HEK293 (cell line): ENCODE data around the gene PRPF38B.

ENCODE experiments used
- CTCF ChIA-PET: fragments of 350-600 bp; formaldehyde crosslinking; extraction: SDS; loops from one replicate; lab custom pipeline; 2021; ENCODE audit warnings: antibody characterized with exemption; lab: Yijun Ruan, JAX
- POLR2A ChIA-PET: fragments of 300-600 bp; formaldehyde crosslinking; extraction: SDS; loops from one replicate; lab custom pipeline; 2020; ENCODE audit warnings: antibody characterized with exemption, inconsistent platforms; lab: Yijun Ruan, JAX
- H3K27ac ChIP-seq: fragments of 200-500 bp; sonication (Bioruptor generic); 2 replicates; pipeline ENCODE4 v1.5.1; 2014; ENCODE audit warnings: low read depth, low read length, control low read depth, inconsistent platforms; ENCODE audit errors: extremely low read depth
- H3K36me3 ChIP-seq, 2 experiments: fragments of 200-500 bp in 1 of 2; sonication (Bioruptor generic) in 1 of 2; 1 replicate in 1 of 2; 2 replicates in 1 of 2; pipeline ENCODE4 v1.5.1; 2014 to 2017; ENCODE audit warnings: inconsistent platforms in 2 of 2, low read length in 2 of 2; ENCODE audit not compliant: control insufficient read depth in 2 of 2, insufficient read depth in 1 of 2
- H3K4me1 ChIP-seq: fragments of 200-500 bp; sonication (Bioruptor generic); 2 replicates; pipeline ENCODE4 v1.5.1; 2014; ENCODE audit warnings: mild to moderate bottlenecking, low read length, inconsistent platforms; ENCODE audit not compliant: control insufficient read depth, insufficient read depth
- H3K4me3 ChIP-seq: 2 replicates; pipeline ENCODE4 v1.5.1; 2011; ENCODE audit warnings: low read depth, mild to moderate bottlenecking, control low read depth, low read length, moderate library complexity
- H3K9me3 ChIP-seq: fragments of 200-500 bp; sonication (Bioruptor generic); 2 replicates; pipeline ENCODE4 v1.5.1; 2014; ENCODE audit warnings: low read depth, low read length, inconsistent platforms; ENCODE audit not compliant: control insufficient read depth, insufficient read depth
- GLIS1 ChIP-seq: fragments of 450-650 bp; formaldehyde crosslinking; IDR thresholded peaks from 2 replicates; pipeline ENCODE4 v1.5.1; 2016; ENCODE audit warnings: missing biosample characterization, missing genetic modification characterization
- HOXC10 ChIP-seq: sonication (generic); formaldehyde crosslinking; IDR thresholded peaks from 2 replicates; pipeline ENCODE4 v1.8.1; 2023; ENCODE audit warnings: mild to moderate bottlenecking, missing genetic modification reagents
- KLF8 ChIP-seq: fragments of 450-650 bp; formaldehyde crosslinking; IDR thresholded peaks from 2 replicates; pipeline ENCODE4 v1.5.1; 2016; ENCODE audit warnings: missing biosample characterization, missing genetic modification characterization
- MEIS1 ChIP-seq: sonication (generic); formaldehyde crosslinking; IDR thresholded peaks from 2 replicates; pipeline ENCODE4 v1.8.1; 2022; ENCODE audit warnings: missing genetic modification reagents, mild to moderate bottlenecking, borderline replicate concordance
- ZEB2 ChIP-seq: fragments of 450-650 bp; formaldehyde crosslinking; IDR thresholded peaks from 2 replicates; pipeline ENCODE4 v1.5.1; 2016; ENCODE audit warnings: missing biosample characterization, missing genetic modification characterization
- ZNF138 ChIP-seq: fragments of 450-650 bp; formaldehyde crosslinking; IDR thresholded peaks from 2 replicates; pipeline ENCODE4 v1.5.1; 2016; ENCODE audit warnings: missing biosample characterization, missing genetic modification characterization, borderline replicate concordance
- ZNF140 ChIP-seq: fragments of 450-650 bp; formaldehyde crosslinking; IDR thresholded peaks from 2 replicates; pipeline ENCODE4 v1.5.1; 2016; ENCODE audit warnings: missing biosample characterization, missing genetic modification characterization
- ZNF214 ChIP-seq: fragments of 450-650 bp; formaldehyde crosslinking; IDR thresholded peaks from 2 replicates; pipeline ENCODE4 v1.5.1; 2017; ENCODE audit warnings: missing biosample characterization, mild to moderate bottlenecking, missing genetic modification characterization, borderline replicate concordance
- ZNF335 ChIP-seq: fragments of 450-650 bp; formaldehyde crosslinking; conservative IDR thresholded peaks from 2 replicates; pipeline ENCODE4 v1.5.1; 2016; ENCODE audit warnings: missing biosample characterization, missing genetic modification characterization
- ZNF341 ChIP-seq: fragments of 450-650 bp; formaldehyde crosslinking; IDR thresholded peaks from 2 replicates; pipeline ENCODE4; 2016; ENCODE audit warnings: low read depth, missing biosample characterization, missing genetic modification characterization
- ZNF391 ChIP-seq: fragments of 450-650 bp; formaldehyde crosslinking; IDR thresholded peaks from 2 replicates; pipeline ENCODE4 v1.5.1; 2016; ENCODE audit warnings: low read depth, missing biosample characterization, missing genetic modification characterization, borderline replicate concordance
- ZNF473 ChIP-seq: fragments of 450-650 bp; formaldehyde crosslinking; IDR thresholded peaks from 2 replicates; pipeline ENCODE4 v1.5.1; 2017; ENCODE audit warnings: missing biosample characterization, missing genetic modification characterization
- ZNF510 ChIP-seq: fragments of 450-650 bp; formaldehyde crosslinking; IDR thresholded peaks from 2 replicates; pipeline ENCODE4 v1.5.1; 2018; ENCODE audit warnings: mild to moderate bottlenecking, missing genetic modification characterization, missing biosample characterization; ENCODE audit not compliant: insufficient replicate concordance
- ZNF514 ChIP-seq: fragments of 450-650 bp; formaldehyde crosslinking; IDR thresholded peaks from 2 replicates; pipeline ENCODE4 v1.5.1; 2016; ENCODE audit warnings: missing biosample characterization, missing genetic modification characterization
- ZNF623 ChIP-seq: fragments of 450-650 bp; formaldehyde crosslinking; IDR thresholded peaks from 2 replicates; pipeline ENCODE4 v1.5.1; 2016; ENCODE audit warnings: missing biosample characterization, missing genetic modification characterization
- ZNF654 ChIP-seq: fragments of 450-650 bp; formaldehyde crosslinking; IDR thresholded peaks from 2 replicates; pipeline ENCODE4 v1.5.1; 2016; ENCODE audit warnings: low read depth, missing biosample characterization, missing genetic modification characterization
- ZNF670 ChIP-seq: fragments of 450-650 bp; formaldehyde crosslinking; IDR thresholded peaks from 2 replicates; pipeline ENCODE4 v1.5.1; 2016; ENCODE audit warnings: missing biosample characterization, missing genetic modification characterization, low read depth
- TF ChIP-seq, protein P1 (sequence below): fragments of 450-650 bp; formaldehyde crosslinking; IDR thresholded peaks from 2 replicates; pipeline ENCODE4 v1.5.1; 2016; ENCODE audit warnings: missing biosample characterization, missing genetic modification characterization
- TF ChIP-seq, protein P2 (sequence below): fragments of 450-650 bp; formaldehyde crosslinking; conservative IDR thresholded peaks from 2 replicates; pipeline ENCODE4 v1.5.1; 2016; ENCODE audit warnings: low read depth, missing biosample characterization, missing genetic modification characterization
- TF ChIP-seq, protein P3 (sequence below): sonication (generic); formaldehyde crosslinking; IDR thresholded peaks from 2 replicates; pipeline ENCODE4 v1.8.1; 2022; ENCODE audit warnings: mild to moderate bottlenecking, moderate library complexity, missing genetic modification reagents
- TF ChIP-seq, protein P4 (sequence below): fragments of 450-650 bp; formaldehyde crosslinking; IDR thresholded peaks from 2 replicates; pipeline ENCODE4 v1.5.1; 2016; ENCODE audit warnings: missing biosample characterization, missing genetic modification characterization
- TF ChIP-seq, protein P5 (sequence below): fragments of 450-650 bp; formaldehyde crosslinking; IDR thresholded peaks from 2 replicates; pipeline ENCODE4 v1.5.1; 2016; ENCODE audit warnings: missing biosample characterization, missing genetic modification characterization

Gene PRPF38B

DNA sequence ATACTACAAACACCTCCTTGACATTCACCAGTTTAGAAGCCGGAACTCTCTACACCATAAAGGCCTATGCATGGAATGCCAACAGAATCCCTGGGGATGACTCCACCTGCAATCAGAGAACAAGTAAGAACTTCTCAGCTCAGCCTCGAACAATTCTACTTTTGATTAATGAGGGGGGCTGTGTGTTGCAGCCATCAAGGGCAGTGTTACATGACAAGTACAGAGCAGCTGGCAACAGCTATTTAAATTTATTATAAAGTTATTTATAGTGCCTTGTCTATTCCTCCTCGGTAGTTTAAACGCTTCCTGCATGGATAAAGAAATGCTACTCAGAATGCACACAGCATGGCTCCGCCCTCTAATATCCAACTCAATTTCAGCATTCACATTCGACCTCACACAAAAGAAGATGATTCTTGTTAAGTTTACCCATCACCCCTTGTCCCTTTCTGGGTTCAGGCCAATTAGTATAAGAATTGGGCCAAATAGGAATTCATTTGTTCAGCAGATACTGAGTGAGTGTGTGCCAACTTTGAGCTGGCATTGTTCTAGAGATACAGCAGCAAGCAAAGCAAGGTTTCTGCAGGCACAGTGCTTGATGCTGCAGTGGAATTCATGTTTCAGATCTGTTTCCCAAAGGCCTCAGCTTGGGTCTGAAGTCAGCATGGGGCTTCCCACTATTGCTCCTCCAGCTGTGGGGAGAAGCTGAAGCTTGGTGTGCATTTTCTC lies 27.0 kb downstream of the PRPF38B start:
- no peak overlapping the region for H3K4me3 ChIP-seq
- H3K9me3 ChIP-seq = no peaks in the 10 kb centered on the region
- TF ChIP-seq, protein P1, sequence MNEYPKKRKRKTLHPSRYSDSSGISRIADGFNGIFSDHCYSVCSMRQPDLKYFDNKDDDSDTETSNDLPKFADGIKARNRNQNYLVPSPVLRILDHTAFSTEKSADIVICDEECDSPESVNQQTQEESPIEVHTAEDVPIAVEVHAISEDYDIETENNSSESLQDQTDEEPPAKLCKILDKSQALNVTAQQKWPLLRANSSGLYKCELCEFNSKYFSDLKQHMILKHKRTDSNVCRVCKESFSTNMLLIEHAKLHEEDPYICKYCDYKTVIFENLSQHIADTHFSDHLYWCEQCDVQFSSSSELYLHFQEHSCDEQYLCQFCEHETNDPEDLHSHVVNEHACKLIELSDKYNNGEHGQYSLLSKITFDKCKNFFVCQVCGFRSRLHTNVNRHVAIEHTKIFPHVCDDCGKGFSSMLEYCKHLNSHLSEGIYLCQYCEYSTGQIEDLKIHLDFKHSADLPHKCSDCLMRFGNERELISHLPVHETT (tag by site-specific recombination) = no peak
- TF ChIP-seq ZNF140 (no peak), ZNF654 (tag by site-specific recombination) (no peak), ZNF473 (tag by site-specific recombination) (no peak), ZNF138 (no peak), GLIS1 (no peak)
- TF ChIP-seq, protein P2, sequence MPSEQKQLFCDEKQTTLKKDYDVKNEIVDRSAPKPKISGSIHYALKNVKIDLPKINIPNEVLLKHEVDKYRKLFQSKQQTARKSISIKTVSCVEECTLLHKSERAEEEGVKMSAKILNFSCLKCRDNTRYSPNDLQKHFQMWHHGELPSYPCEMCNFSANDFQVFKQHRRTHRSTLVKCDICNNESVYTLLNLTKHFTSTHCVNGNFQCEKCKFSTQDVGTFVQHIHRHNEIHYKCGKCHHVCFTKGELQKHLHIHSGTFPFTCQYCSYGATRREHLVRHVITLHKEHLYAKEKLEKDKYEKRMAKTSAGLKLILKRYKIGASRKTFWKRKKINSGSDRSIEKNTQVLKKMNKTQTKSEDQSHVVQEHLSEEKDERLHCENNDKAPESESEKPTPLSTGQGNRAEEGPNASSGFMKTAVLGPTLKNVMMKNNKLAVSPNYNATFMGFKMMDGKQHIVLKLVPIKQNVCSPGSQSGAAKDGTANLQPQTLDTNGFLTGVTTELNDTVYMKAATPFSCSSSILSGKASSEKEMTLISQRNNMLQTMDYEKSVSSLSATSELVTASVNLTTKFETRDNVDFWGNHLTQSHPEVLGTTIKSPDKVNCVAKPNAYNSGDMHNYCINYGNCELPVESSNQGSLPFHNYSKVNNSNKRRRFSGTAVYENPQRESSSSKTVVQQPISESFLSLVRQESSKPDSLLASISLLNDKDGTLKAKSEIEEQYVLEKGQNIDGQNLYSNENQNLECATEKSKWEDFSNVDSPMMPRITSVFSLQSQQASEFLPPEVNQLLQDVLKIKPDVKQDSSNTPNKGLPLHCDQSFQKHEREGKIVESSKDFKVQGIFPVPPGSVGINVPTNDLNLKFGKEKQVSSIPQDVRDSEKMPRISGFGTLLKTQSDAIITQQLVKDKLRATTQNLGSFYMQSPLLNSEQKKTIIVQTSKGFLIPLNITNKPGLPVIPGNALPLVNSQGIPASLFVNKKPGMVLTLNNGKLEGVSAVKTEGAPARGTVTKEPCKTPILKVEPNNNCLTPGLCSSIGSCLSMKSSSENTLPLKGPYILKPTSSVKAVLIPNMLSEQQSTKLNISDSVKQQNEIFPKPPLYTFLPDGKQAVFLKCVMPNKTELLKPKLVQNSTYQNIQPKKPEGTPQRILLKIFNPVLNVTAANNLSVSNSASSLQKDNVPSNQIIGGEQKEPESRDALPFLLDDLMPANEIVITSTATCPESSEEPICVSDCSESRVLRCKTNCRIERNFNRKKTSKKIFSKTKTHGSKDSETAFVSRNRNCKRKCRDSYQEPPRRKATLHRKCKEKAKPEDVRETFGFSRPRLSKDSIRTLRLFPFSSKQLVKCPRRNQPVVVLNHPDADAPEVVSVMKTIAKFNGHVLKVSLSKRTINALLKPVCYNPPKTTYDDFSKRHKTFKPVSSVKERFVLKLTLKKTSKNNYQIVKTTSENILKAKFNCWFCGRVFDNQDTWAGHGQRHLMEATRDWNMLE (tag by site-specific recombination) = no peak
- ChIA-PET POLR2A (interaction anchor here (0.8 kb wide), 2 partner anchors 14 to 27 kb away, joined by 4 to 5 read pairs; partner anchors contain the start of gene PRPF38B), CTCF (interaction anchor here (0.7 to 1.2 kb wide), 3 partner anchors 9 to 179 kb away, joined by 3 to 4 read pairs (median 3); no protein-coding TSS in a partner anchor)
- H3K4me1 ChIP-seq = no peaks in the 10 kb centered on the region
- H3K27ac ChIP-seq = no peak overlapping the region
- no peaks in the 10 kb centered on the region for H3K36me3 ChIP-seq

DNA sequence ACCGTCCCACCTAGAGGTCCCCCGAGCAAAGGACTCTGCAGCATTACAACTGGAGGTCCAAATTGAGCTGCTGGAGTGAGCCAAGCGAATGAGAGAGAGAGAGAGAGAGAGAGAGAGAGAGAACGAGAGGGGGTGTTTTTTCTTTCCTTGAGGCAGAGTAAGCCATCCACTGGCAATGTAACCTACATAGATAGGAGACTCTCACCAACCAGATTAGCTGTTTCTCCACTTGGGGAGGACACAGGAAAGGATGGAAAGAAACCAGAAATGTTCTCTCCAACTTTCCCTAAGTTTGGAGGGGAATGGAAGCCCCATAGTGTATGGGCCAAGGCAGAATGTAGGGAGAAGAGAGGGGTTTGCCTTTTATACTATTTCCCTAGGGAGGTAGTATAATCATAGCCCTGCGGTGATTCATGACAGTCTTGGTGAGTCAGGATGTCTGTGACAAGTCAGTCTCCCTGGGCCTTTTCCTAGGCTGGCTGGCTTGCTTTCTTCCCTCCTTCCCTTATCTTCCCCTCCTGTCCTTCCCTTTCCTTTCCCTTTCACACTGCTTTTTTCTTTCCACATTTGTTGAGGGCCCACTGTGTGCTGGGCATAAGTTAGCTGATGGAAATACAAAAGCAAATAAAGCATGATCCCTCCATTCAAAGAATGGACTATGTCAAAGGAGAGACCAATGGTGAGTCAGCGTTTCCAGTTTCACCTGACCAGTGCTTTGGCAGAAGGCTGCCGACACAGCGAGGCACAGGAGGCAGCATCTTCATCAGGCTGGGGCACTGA lies 27.7 kb downstream of the PRPF38B start:
- CTCF ChIA-PET = interaction anchor here (0.8 to 0.9 kb wide), 2 partner anchors 10 to 179 kb away, joined by 3 to 4 read pairs; no protein-coding TSS in a partner anchor
- Histone ChIP-seq H3K4me3 (no peak overlapping the region), H3K27ac (no peak overlapping the region), H3K9me3 (no peaks in the 10 kb centered on the region), H3K36me3 (no peaks in the 10 kb centered on the region), H3K4me1 (no peaks in the 10 kb centered on the region)
- POLR2A ChIA-PET = interaction anchor here (0.7 to 1.8 kb wide), 3 partner anchors 11 to 28 kb away, joined by 3 to 4 read pairs (median 3); partner anchors contain the start of gene PRPF38B
- no peak for TF ChIP-seq ZNF670
- TF ChIP-seq, protein P3, sequence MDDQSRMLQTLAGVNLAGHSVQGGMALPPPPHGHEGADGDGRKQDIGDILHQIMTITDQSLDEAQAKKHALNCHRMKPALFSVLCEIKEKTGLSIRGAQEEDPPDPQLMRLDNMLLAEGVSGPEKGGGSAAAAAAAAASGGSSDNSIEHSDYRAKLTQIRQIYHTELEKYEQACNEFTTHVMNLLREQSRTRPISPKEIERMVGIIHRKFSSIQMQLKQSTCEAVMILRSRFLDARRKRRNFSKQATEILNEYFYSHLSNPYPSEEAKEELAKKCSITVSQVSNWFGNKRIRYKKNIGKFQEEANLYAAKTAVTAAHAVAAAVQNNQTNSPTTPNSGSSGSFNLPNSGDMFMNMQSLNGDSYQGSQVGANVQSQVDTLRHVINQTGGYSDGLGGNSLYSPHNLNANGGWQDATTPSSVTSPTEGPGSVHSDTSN (CRISPR knock-in tag) = no peak
- no peak for TF ChIP-seq HOXC10 (CRISPR knock-in tag)
- TF ChIP-seq ZNF335 (tag by site-specific recombination) = peak; percentile 33
- TF ChIP-seq, protein P4, sequence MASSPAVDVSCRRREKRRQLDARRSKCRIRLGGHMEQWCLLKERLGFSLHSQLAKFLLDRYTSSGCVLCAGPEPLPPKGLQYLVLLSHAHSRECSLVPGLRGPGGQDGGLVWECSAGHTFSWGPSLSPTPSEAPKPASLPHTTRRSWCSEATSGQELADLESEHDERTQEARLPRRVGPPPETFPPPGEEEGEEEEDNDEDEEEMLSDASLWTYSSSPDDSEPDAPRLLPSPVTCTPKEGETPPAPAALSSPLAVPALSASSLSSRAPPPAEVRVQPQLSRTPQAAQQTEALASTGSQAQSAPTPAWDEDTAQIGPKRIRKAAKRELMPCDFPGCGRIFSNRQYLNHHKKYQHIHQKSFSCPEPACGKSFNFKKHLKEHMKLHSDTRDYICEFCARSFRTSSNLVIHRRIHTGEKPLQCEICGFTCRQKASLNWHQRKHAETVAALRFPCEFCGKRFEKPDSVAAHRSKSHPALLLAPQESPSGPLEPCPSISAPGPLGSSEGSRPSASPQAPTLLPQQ = no peak
- no peak for TF ChIP-seq ZNF514 (tag by site-specific recombination)
- no peak for TF ChIP-seq ZNF510 (tag by site-specific recombination)
- no peak for TF ChIP-seq ZNF623 (tag by site-specific recombination)
- TF ChIP-seq ZNF391 (tag by site-specific recombination) = no peak
- no peak for TF ChIP-seq ZNF341 (tag by site-specific recombination)
- 0 out of 2 replicates have a peak, but pooled peaks have one; percentile 16 for TF ChIP-seq KLF8 (tag by site-specific recombination)
- TF ChIP-seq, protein P5, sequence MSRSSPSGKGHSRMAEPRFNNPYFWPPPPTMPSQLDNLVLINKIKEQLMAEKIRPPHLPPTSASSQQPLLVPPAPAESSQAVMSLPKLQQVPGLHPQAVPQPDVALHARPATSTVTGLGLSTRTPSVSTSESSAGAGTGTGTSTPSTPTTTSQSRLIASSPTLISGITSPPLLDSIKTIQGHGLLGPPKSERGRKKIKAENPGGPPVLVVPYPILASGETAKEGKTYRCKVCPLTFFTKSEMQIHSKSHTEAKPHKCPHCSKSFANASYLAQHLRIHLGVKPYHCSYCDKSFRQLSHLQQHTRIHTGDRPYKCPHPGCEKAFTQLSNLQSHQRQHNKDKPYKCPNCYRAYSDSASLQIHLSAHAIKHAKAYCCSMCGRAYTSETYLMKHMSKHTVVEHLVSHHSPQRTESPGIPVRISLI (tag by site-specific recombination) = no peak
- TF ChIP-seq ZNF654 (tag by site-specific recombination) = no peak
- no peak for TF ChIP-seq ZEB2
- TF ChIP-seq MEIS1 (CRISPR knock-in tag) = no peak
- no peak for TF ChIP-seq ZNF214 (tag by site-specific recombination)
